Measurements from ENCODE around the gene TSPAN18. TPM values are rescaled to one million over a fixed set of nuclear protein-coding genes. Genes with fewer than 3 reads are reported as not detected.

The TSPAN18 gene
- total and polyA plus RNA-seq, 2 donors, result 2.2 to 2.6 TPM

GRCh38 chr11:44708523-44709280, 18.1 kb upstream of the TSPAN18 start:
- 85% methylated on average over 6 of the region's 6 CpGs for WGBS
- no peak overlapping the region for H3K27ac ChIP-seq (ENCODE audit: low read depth in 1 of 2, low read length in 1 of 2)
- no peak for DNase-seq (ENCODE audit: low read depth in 6 of 9, low spot score in 9 of 9)
- no peaks in the 10 kb centered on the region for H3K36me3 ChIP-seq (ENCODE audit: control insufficient read depth in 2 of 2, insufficient read depth in 2 of 2, low read length in 1 of 2)
- peaks cover 0 to 5% of the 10 kb centered on the region in 2 donors for H3K27me3 ChIP-seq (ENCODE audit: control insufficient read depth in 2 of 2, insufficient read depth in 1 of 2, low read length in 1 of 2)
- no peak overlapping the region for H3K4me3 ChIP-seq (ENCODE audit: low read length in 2 of 2)
- H3K9me3 ChIP-seq (ENCODE audit: control insufficient read depth in 2 of 2, insufficient read depth in 1 of 2, low read length in 1 of 2), result peaks cover 0 to 5% of the 10 kb centered on the region in 2 donors
- H3K4me1 ChIP-seq (ENCODE audit: control insufficient read depth in 2 of 2, insufficient read depth in 2 of 2, low read length in 2 of 2), result no peaks in the 10 kb centered on the region

- 94% methylated on average over 3 of the region's 3 CpGs for WGBS
- H3K27me3 ChIP-seq (ENCODE audit: control insufficient read depth in 2 of 2, insufficient read depth in 1 of 2, low read length in 1 of 2), result peaks cover 0 to 5% of the 10 kb centered on the region in 2 donors
- no peak overlapping the region for H3K27ac ChIP-seq (ENCODE audit: low read depth in 1 of 2, low read length in 1 of 2)
- H3K36me3 ChIP-seq (ENCODE audit: control insufficient read depth in 2 of 2, insufficient read depth in 2 of 2, low read length in 1 of 2), result no peaks in the 10 kb centered on the region
- DNase-seq (ENCODE audit: low read depth in 6 of 9, low spot score in 9 of 9), result no peak
- no peak overlapping the region for H3K4me3 ChIP-seq (ENCODE audit: low read length in 2 of 2)
- H3K4me1 ChIP-seq (ENCODE audit: control insufficient read depth in 2 of 2, insufficient read depth in 2 of 2, low read length in 2 of 2), result no peaks in the 10 kb centered on the region
- H3K9me3 ChIP-seq (ENCODE audit: control insufficient read depth in 2 of 2, insufficient read depth in 1 of 2, low read length in 1 of 2), result peaks cover 0 to 5% of the 10 kb centered on the region in 2 donors
These were observed 17.5 kb upstream of the TSPAN18 start for GRCh38 chr11:44709281-44709562.

GRCh38 chr11:44709966-44710365, 16.8 kb upstream of the TSPAN18 start:
- no peak for DNase-seq (ENCODE audit: low read depth in 6 of 9, low spot score in 9 of 9)
- Histone ChIP-seq H3K27ac (ENCODE audit: low read depth in 1 of 2, low read length in 1 of 2) (no peak overlapping the region), H3K9me3 (ENCODE audit: control insufficient read depth in 2 of 2, insufficient read depth in 1 of 2, low read length in 1 of 2) (peaks cover 0 to 5% of the 10 kb centered on the region in 2 donors), H3K4me1 (ENCODE audit: control insufficient read depth in 2 of 2, insufficient read depth in 2 of 2, low read length in 2 of 2) (no peaks in the 10 kb centered on the region), H3K4me3 (ENCODE audit: low read length in 2 of 2) (no peak overlapping the region), H3K36me3 (ENCODE audit: control insufficient read depth in 2 of 2, insufficient read depth in 2 of 2, low read length in 1 of 2) (no peaks in the 10 kb centered on the region), H3K27me3 (ENCODE audit: control insufficient read depth in 2 of 2, insufficient read depth in 1 of 2, low read length in 1 of 2) (peaks cover 0 to 5% of the 10 kb centered on the region in 2 donors)
- WGBS, result 80% methylated on average over 3 of the region's 3 CpGs

GRCh38 chr11:44711113-44711786, 15.5 kb upstream of the TSPAN18 start:
- Histone ChIP-seq H3K4me3 (ENCODE audit: low read length in 2 of 2) (no peak overlapping the region), H3K27ac (ENCODE audit: low read depth in 1 of 2, low read length in 1 of 2) (no peak overlapping the region), H3K4me1 (ENCODE audit: control insufficient read depth in 2 of 2, insufficient read depth in 2 of 2, low read length in 2 of 2) (no peaks in the 10 kb centered on the region), H3K27me3 (ENCODE audit: control insufficient read depth in 2 of 2, insufficient read depth in 1 of 2, low read length in 1 of 2) (peaks cover 0 to 5% of the 10 kb centered on the region in 2 donors), H3K9me3 (ENCODE audit: control insufficient read depth in 2 of 2, insufficient read depth in 1 of 2, low read length in 1 of 2) (peaks cover 0 to 5% of the 10 kb centered on the region in 2 donors), H3K36me3 (ENCODE audit: control insufficient read depth in 2 of 2, insufficient read depth in 2 of 2, low read length in 1 of 2) (no peaks in the 10 kb centered on the region)
- 58% methylated on average over 6 of the region's 6 CpGs for WGBS
- no peak for DNase-seq (ENCODE audit: low read depth in 6 of 9, low spot score in 9 of 9)

- Histone ChIP-seq H3K27me3 (ENCODE audit: control insufficient read depth in 2 of 2, insufficient read depth in 1 of 2, low read length in 1 of 2) (peaks cover 0 to 5% of the 10 kb centered on the region in 2 donors), H3K27ac (ENCODE audit: low read depth in 1 of 2, low read length in 1 of 2) (no peak overlapping the region), H3K4me3 (ENCODE audit: low read length in 2 of 2) (no peak overlapping the region), H3K4me1 (ENCODE audit: control insufficient read depth in 2 of 2, insufficient read depth in 2 of 2, low read length in 2 of 2) (no peaks in the 10 kb centered on the region), H3K36me3 (ENCODE audit: control insufficient read depth in 2 of 2, insufficient read depth in 2 of 2, low read length in 1 of 2) (no peaks in the 10 kb centered on the region), H3K9me3 (ENCODE audit: control insufficient read depth in 2 of 2, insufficient read depth in 1 of 2, low read length in 1 of 2) (peaks cover 0 to 5% of the 10 kb centered on the region in 2 donors)
- DNase-seq (ENCODE audit: low read depth in 6 of 9, low spot score in 9 of 9), result no peak
- WGBS, result 90% methylated on average over 16 of the region's 16 CpGs
These were observed 14.8 kb upstream of the TSPAN18 start for GRCh38 chr11:44711787-44712608.

GRCh38 chr11:44713022-44713421, 13.7 kb upstream of the TSPAN18 start:
- 100% methylated on average over 1 of the region's 1 CpG for WGBS
- no peaks in the 10 kb centered on the region for H3K36me3 ChIP-seq (ENCODE audit: control insufficient read depth in 2 of 2, insufficient read depth in 2 of 2, low read length in 1 of 2)

GRCh38 chr11:44716256-44716655, 10.5 kb upstream of the TSPAN18 start:
- Histone ChIP-seq H3K4me3 (ENCODE audit: low read length in 2 of 2) (no peak overlapping the region), H3K9me3 (ENCODE audit: control insufficient read depth in 2 of 2, insufficient read depth in 1 of 2, low read length in 1 of 2) (no peaks in the 10 kb centered on the region), H3K27ac (ENCODE audit: low read depth in 1 of 2, low read length in 1 of 2) (no peak overlapping the region), H3K4me1 (ENCODE audit: control insufficient read depth in 2 of 2, insufficient read depth in 2 of 2, low read length in 2 of 2) (no peaks in the 10 kb centered on the region), H3K36me3 (ENCODE audit: control insufficient read depth in 2 of 2, insufficient read depth in 2 of 2, low read length in 1 of 2) (no peaks in the 10 kb centered on the region), H3K27me3 (ENCODE audit: control insufficient read depth in 2 of 2, insufficient read depth in 1 of 2, low read length in 1 of 2) (peaks cover 0 to 7% of the 10 kb centered on the region in 2 donors)
- WGBS, result 95% methylated on average over 6 of the region's 6 CpGs
- no peak for DNase-seq (ENCODE audit: low read depth in 6 of 9, low spot score in 9 of 9)

More at GRCh38 chr11:44713022-44713421, 13.7 kb upstream of the TSPAN18 start:
- peaks cover 0 to 5% of the 10 kb centered on the region in 2 donors for H3K27me3 ChIP-seq (ENCODE audit: control insufficient read depth in 2 of 2, insufficient read depth in 1 of 2, low read length in 1 of 2)
- no peak overlapping the region for H3K27ac ChIP-seq (ENCODE audit: low read depth in 1 of 2, low read length in 1 of 2)
- no peaks in the 10 kb centered on the region for H3K4me1 ChIP-seq (ENCODE audit: control insufficient read depth in 2 of 2, insufficient read depth in 2 of 2, low read length in 2 of 2)
- H3K4me3 ChIP-seq (ENCODE audit: low read length in 2 of 2), result no peak overlapping the region
- H3K9me3 ChIP-seq (ENCODE audit: control insufficient read depth in 2 of 2, insufficient read depth in 1 of 2, low read length in 1 of 2), result peaks cover 0 to 5% of the 10 kb centered on the region in 2 donors
- no peak for DNase-seq (ENCODE audit: low read depth in 6 of 9, low spot score in 9 of 9)

- WGBS, result 87% methylated on average over 5 of the region's 5 CpGs
- Histone ChIP-seq H3K4me1 (ENCODE audit: control insufficient read depth in 2 of 2, insufficient read depth in 2 of 2, low read length in 2 of 2) (no peaks in the 10 kb centered on the region), H3K4me3 (ENCODE audit: low read length in 2 of 2) (no peak overlapping the region), H3K36me3 (ENCODE audit: control insufficient read depth in 2 of 2, insufficient read depth in 2 of 2, low read length in 1 of 2) (no peaks in the 10 kb centered on the region), H3K27me3 (ENCODE audit: control insufficient read depth in 2 of 2, insufficient read depth in 1 of 2, low read length in 1 of 2) (peaks cover 0 to 4% of the 10 kb centered on the region in 2 donors), H3K9me3 (ENCODE audit: control insufficient read depth in 2 of 2, insufficient read depth in 1 of 2, low read length in 1 of 2) (no peaks in the 10 kb centered on the region), H3K27ac (ENCODE audit: low read depth in 1 of 2, low read length in 1 of 2) (no peak overlapping the region)
- DNase-seq (ENCODE audit: low read depth in 6 of 9, low spot score in 9 of 9), result no peak
These were observed 8.7 kb upstream of the TSPAN18 start for GRCh38 chr11:44718057-44718456.

Data from thymus (tissue), 11 donors.